ENCODE results near the gene TRIO. TPM values are rescaled to one million over a fixed set of nuclear protein-coding genes. Genes with fewer than 3 reads are reported as not detected.
A peak's percentile ranks its signal among the peaks of the same experiment; 100 is the strongest.
"Not testable (repeated sequence)": the region's sequence is repeated elsewhere in the genome, so short reads cannot be mapped to it uniquely, and the experiment has no call there.

TRIO gene
- total RNA-seq, 1 experiment from 2014 or later = 144 TPM

- DNase-seq (ENCODE audit: low read depth) = no peak
Measured at GRCh38 chr5:14426521-14426920, 283.4 kb downstream of the TRIO start.

GRCh38 chr5:14428302-14429081 lies 285.4 kb downstream of the TRIO start:
- DNase-seq (ENCODE audit: low read depth) = peak; percentile 71

DNA sequence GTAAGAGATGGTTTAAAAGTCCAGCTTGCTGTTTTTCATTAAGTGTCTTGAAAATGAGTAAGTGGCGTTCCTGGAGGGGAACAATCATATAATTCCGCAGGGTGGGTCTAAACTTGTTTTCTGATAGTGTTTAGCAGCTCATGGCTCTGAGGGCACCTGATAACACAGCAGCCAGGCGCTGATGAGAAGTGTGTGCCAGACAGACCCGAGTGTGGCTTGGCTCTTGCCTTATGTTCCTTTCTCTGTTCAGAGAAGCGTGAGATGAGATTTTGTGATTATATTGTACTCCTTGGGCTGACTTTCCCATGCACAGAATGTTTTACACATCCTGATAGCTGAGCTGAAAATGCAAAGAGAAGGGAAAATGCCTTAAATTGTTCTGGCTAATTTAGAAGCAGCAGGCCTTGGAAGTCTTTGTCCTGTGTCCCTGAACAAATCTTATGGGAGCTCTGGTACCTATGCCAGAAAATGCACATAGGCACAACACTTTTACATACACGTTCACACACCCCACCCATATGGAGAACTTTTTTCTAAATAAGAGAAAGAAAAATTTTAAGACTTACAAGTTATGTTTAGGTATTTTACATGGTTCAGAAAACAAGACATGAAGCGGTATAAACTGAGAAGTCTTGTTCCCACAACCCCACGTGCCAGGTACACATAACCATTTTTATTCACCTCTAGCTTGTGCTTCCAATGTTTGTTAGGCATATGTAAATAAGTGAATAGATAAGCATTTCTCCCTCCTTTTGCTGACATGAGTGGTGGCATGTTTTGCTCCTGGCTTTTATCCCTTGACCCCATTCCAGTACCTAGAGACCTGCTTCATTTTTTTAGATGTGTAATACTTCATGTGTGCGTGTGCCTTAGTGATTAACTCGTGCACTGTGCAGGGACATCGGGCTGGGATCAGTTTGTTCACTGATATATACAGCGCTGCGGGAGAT lies 286.2 kb downstream of the TRIO start:
- DNase-seq (ENCODE audit: low read depth) = no peak

DNA sequence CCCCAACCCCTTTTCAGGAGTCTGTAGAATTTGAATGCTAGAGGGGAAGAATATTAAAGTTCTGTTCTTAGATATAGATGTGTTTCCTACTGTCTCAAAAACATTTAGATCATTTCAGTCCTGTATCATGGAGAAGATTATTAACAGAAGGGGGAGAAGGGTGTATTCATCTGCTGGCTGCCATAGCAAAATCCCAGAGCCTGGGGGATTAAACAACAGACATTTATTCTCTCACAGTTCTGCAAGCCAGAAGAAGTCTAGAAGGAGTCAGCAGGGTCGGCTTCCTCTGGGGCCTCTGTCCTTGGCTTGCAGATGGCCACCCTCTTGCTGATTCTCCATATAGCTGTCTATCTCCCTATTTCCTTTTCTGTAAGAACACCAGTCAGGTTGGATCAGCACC lies 288.4 kb downstream of the TRIO start:
- DNase-seq (ENCODE audit: low read depth) = no peak

- no peak for DNase-seq (ENCODE audit: low read depth)
Measured at GRCh38 chr5:14432931-14433589, 289.9 kb downstream of the TRIO start.

DNA sequence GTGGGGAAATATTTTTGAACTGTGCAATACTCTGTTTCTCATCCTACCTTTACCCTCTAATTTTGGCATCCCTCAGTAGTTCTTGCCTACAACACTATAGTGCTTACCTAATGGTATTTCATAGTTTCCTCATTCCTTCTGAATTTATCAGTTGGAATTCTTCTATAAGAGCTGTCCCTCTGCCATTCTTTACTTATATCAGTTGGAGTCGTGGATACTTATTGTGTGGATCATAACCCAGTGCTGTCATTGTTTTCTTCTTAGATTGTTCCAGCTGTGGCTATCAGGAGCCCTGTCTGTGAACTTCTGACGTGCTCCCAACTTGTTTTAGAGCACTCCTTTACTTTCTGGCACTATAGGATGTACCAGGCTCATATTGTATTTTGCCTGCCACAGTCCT lies 292.3 kb downstream of the TRIO start:
- DNase-seq (ENCODE audit: low read depth) = no peak

GRCh38 chr5:14436122-14436521 lies 293.0 kb downstream of the TRIO start:
- not testable (repeated sequence) for DNase-seq (ENCODE audit: low read depth)

DNA sequence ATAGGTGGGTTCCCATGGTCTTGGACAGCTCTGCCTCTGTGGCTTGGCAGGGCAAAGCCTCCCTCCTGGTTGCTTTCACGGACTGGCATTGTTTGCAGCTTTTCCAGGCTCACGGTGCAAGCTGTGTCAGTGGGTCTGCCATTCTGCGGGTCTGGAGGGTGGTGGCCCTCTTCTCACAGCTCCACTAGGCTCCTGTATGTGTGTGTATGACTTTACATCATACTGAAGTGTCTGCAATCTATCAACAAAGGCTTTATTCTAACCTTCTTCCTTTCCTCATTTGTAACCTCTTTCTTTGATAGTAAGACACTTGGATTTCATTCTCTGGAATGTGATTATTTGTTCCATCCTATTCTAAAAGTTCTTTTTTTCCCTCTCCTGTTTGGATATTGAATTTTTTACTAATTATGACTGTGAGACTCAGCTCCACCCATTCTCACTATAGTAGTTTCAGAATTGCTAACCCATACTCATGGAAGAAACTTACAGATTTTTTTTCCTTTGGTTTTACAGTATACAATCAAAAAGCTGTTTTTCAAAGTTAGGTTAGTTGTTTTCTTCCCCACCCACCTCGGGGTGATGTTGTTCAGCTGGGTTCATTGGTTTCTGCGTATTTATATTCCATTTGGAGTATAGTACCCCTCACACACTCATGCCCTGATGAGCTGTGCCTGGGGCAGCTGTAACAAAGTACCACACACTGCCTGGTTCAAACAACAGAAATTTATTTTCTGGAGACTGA lies 293.8 kb downstream of the TRIO start:
- no peak for DNase-seq (ENCODE audit: low read depth)

DNA sequence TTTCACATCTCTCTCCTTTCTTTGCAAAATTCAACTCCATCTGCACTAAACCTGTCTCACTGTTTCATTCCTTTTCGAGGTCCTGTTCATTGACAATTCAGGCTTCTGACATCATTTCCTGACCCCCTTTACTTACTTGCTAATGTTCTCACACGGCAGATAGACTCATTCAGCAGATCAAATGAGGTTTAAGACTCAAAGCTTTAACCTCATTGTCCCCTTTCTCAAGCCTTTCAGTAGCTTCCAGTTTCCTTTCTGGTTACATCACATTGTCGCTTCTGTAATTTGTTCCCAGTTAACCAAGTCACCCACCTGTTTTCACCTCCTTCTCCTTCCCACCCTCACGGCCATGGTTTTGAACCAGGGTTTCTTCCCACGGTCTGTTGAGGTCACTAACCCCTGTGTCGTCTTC lies 295.1 kb downstream of the TRIO start:
- DNase-seq (ENCODE audit: low read depth) = no peak

- DNase-seq (ENCODE audit: low read depth) = no peak
Measured at GRCh38 chr5:14439087-14439871, 296.1 kb downstream of the TRIO start.

DNA sequence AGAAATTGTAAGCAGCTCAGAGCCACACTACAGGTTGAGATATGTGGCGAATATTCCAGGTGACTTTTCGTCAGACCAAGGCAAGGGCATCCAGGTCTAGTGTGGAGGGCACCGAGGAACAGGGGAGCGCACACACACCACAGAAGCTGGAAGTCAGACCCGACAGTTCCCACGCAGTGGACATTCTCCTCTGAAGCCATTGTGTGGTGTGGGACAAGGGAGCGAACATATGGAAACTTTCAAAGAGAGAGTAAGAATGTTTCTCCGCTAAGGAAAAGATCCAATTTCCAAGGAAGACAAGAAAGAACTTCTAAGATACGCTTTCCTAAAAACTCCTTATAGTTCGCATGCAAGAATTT lies 297.1 kb downstream of the TRIO start:
- DNase-seq (ENCODE audit: low read depth) = no peak

GRCh38 chr5:14440582-14441431 lies 297.7 kb downstream of the TRIO start:
- DNase-seq (ENCODE audit: low read depth) = no peak

GRCh38 chr5:14441641-14442040 lies 298.5 kb downstream of the TRIO start:
- DNase-seq (ENCODE audit: low read depth) = no peak

- no peak for DNase-seq (ENCODE audit: low read depth)
Measured at GRCh38 chr5:14442536-14442935, 299.4 kb downstream of the TRIO start.

DNA sequence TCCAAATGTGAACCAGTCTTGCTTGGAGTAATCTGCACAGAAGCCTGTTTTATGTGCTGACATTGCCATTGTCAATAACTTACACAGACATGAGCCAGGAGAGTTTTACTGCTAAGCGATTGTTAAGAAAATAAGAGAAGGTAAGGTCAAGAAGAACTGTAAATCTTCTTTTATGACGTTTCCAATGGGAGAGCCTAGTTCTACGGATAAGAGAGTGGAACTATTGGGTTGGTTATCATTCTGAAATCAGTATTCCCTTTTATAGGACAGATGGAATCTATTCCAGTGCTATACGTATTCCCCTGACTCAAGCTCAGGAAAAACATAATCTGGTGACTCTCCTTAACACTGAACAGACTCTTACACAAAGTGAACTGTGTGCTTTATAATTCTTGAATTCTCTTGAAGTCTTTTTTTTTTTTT lies 300.5 kb downstream of the TRIO start:
- DNase-seq (ENCODE audit: low read depth) = no peak

GRCh38 chr5:14444161-14444560 lies 301.0 kb downstream of the TRIO start:
- no peak for DNase-seq (ENCODE audit: low read depth)

DNA sequence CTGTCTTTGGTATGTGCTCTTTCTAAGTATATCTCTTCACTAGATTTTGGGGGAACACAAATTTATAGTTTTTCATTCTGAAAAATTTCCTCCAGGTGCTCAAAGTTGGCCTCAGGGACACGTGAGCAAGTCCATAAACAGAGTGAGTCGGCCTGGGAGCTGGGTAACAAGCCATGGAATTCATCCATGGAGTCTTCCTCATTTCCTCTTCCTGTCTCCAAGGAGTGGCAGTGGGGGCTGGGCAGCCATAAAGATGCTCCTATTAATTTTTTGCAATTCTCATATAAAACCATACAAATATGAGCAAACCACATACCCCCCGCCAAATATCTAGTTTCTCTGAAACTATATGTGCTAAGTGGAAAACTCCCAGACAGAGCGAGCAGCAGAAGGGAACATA lies 301.9 kb downstream of the TRIO start:
- peak; percentile 87 for DNase-seq (ENCODE audit: low read depth)

GRCh38 chr5:14445576-14446290 lies 302.6 kb downstream of the TRIO start:
- DNase-seq (ENCODE audit: low read depth) = no peak
